ENCODE data around the gene ZBTB2. TPM values are rescaled to one million over a fixed set of nuclear protein-coding genes. Genes with fewer than 3 reads are reported as not detected.
A peak's percentile ranks its signal among the peaks of the same experiment; 100 is the strongest.

The ZBTB2 gene
- total and polyA plus RNA-seq, 7 donors, result 7.1 to 14.7 (median 9.5) TPM

GRCh38 chr6:151375833-151376232 lies 15.5 kb downstream of the ZBTB2 start:
- intact Hi-C loops (cut with DNase I), result no loop called here
- Histone ChIP-seq H3K27me3 (ENCODE audit: insufficient read depth in 3 of 3, low read length in 2 of 3) (no peaks in the 10 kb centered on the region), H3K9me3 (no peaks in the 10 kb centered on the region), H3K4me3 (no peak overlapping the region), H3K36me3 (ENCODE audit: insufficient read depth in 1 of 2, low read depth in 1 of 2) (peaks cover 2 to 20% of the 10 kb centered on the region in 2 donors), H3K27ac (no peak overlapping the region), H3K4me1 (peaks cover 14% of the 10 kb centered on the region)
- WGBS, 3 donors, result 84 to 95% (median 94%) methylated on average over 2 of the region's 2 CpGs
- ATAC-seq, result no peak
- no peak for TF ChIP-seq CTCF (IDR thresholded peaks at IDR 0.05)
- no peak for DNase-seq

- H3K9me3 ChIP-seq, result no peaks in the 10 kb centered on the region
- peak in 2 of 4 donors; percentile 40 to 46 for ATAC-seq
- peaks cover 16% of the 10 kb centered on the region for H3K4me1 ChIP-seq
- H3K27ac ChIP-seq, result peak overlapping the region; percentile 7
- intact Hi-C loops (cut with DNase I), result no loop called here
- no peaks in the 10 kb centered on the region for H3K27me3 ChIP-seq (ENCODE audit: insufficient read depth in 3 of 3, low read length in 2 of 3)
- no peak for TF ChIP-seq CTCF (IDR thresholded peaks at IDR 0.05)
- no peak for DNase-seq
- WGBS, 3 donors, result 71 to 77% (median 76%) methylated on average over 5 of the region's 5 CpGs
- peaks cover 2 to 29% of the 10 kb centered on the region in 2 donors for H3K36me3 ChIP-seq (ENCODE audit: insufficient read depth in 1 of 2, low read depth in 1 of 2)
- no peak overlapping the region for H3K4me3 ChIP-seq
These were observed 17.2 kb downstream of the ZBTB2 start for GRCh38 chr6:151374036-151374683.

DNA sequence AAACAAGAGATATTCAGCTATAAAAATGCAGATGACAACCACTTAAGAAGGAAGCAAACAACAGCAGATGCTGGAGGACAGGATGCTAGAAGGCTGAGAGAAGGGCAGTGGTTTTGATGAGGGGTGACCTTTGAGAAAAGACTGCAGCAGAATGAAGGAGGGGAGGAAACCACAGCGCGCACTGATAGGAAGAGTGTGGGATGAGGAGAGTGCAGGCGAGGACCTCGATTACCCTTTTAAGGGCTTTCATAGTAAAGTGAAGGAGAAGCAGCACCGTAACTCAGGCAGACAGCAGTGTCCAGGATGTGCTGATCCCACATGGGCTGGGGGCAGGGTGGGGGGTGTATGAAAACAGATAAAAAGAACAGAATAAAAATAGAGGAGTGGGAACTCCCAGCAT lies 19.2 kb downstream of the ZBTB2 start:
- intact Hi-C loops (cut with DNase I), result no loop called here

GRCh38 chr6:151370509-151371078 lies 20.8 kb downstream of the ZBTB2 start:
- peaks cover 16% of the 10 kb centered on the region for H3K4me1 ChIP-seq
- H3K9me3 ChIP-seq, result no peaks in the 10 kb centered on the region
- peaks cover 2 to 48% of the 10 kb centered on the region in 2 donors for H3K36me3 ChIP-seq (ENCODE audit: insufficient read depth in 1 of 2, low read depth in 1 of 2)
- no peak overlapping the region for H3K27ac ChIP-seq
- no peak for TF ChIP-seq CTCF (IDR thresholded peaks at IDR 0.05)
- H3K4me3 ChIP-seq, result no peak overlapping the region
- intact Hi-C loops (cut with DNase I), result no loop called here
- WGBS, 3 donors, result 79 to 81% (median 80%) methylated on average over 6 of the region's 6 CpGs
- H3K27me3 ChIP-seq (ENCODE audit: insufficient read depth in 3 of 3, low read length in 2 of 3), result no peaks in the 10 kb centered on the region
- peak in 1 of 4 donors; percentile 20 for ATAC-seq
- no peak for DNase-seq

More for the DNA sequence above, 19.2 kb downstream of the ZBTB2 start:
- no peak overlapping the region for H3K4me3 ChIP-seq
- H3K27ac ChIP-seq, result no peak overlapping the region
- H3K4me1 ChIP-seq, result peaks cover 16% of the 10 kb centered on the region
- no peaks in the 10 kb centered on the region for H3K27me3 ChIP-seq (ENCODE audit: insufficient read depth in 3 of 3, low read length in 2 of 3)
- no peak for TF ChIP-seq CTCF (IDR thresholded peaks at IDR 0.05)
- WGBS, 3 donors, result 82 to 90% (median 89%) methylated on average over 5 of the region's 5 CpGs
- ATAC-seq (no peak), DNase-seq (no peak)
- H3K9me3 ChIP-seq, result no peaks in the 10 kb centered on the region
- peaks cover 2 to 35% of the 10 kb centered on the region in 2 donors for H3K36me3 ChIP-seq (ENCODE audit: insufficient read depth in 1 of 2, low read depth in 1 of 2)
